ENCODE results near the gene HIGD2A. TPM values are rescaled to one million over a fixed set of nuclear protein-coding genes. Genes with fewer than 3 reads are reported as not detected.

The HIGD2A gene
- total and polyA plus RNA-seq, 2 experiments from 2014 or later: 67.7 to 194 TPM

- no peak overlapping the region for H3K27ac Mint-ChIP-seq
- Histone ChIP-seq H3K4me2 (no peak overlapping the region), H3K27me3 (ENCODE audit: insufficient read depth) (no peaks in the 10 kb centered on the region), H4K20me1 (replicated peaks; ENCODE audit: insufficient read depth) (peaks cover 21% of the 10 kb centered on the region), H3K36me3 (ENCODE audit: insufficient read depth) (peaks cover 27% of the 10 kb centered on the region), H3K4me1 (ENCODE audit: insufficient read depth) (peaks cover 9% of the 10 kb centered on the region; the same call in 1 of the 2 replicates), H3K4me3 (peak overlapping the region; percentile 67), H3K79me2 (replicated peaks; ENCODE audit: insufficient read depth) (peaks cover 33% of the 10 kb centered on the region), H3F3A (replicated peaks; ENCODE audit: low read depth) (peaks cover 18% of the 10 kb centered on the region; the same call in 1 of the 2 replicates), H3K9me2 (ENCODE audit: insufficient read depth) (no peaks in the 10 kb centered on the region), H2AFZ (no peak overlapping the region), H3K27ac (ENCODE audit: low read depth) (no peak overlapping the region)
- TF ChIP-seq ZNF114 (CRISPR knock-in tag; IDR thresholded peaks at IDR 0.05): no peak
- TF ChIP-seq REST (IDR thresholded peaks at IDR 0.05; ENCODE audit: unreplicated experiment): no peak
- TF ChIP-seq CTCF (conservative IDR thresholded peaks at IDR 0.05; ENCODE audit: low read depth in 2 of 2): no peak
- no peak for TF ChIP-seq EZH2 (IDR thresholded peaks at IDR 0.05; ENCODE audit: low read depth, unreplicated experiment)
- TF ChIP-seq NANOG (IDR thresholded peaks at IDR 0.05; ENCODE audit: borderline replicate concordance): no peak
- no peak for TF ChIP-seq EZH2phosphoT487 (IDR thresholded peaks at IDR 0.05; ENCODE audit: unreplicated experiment)
- TF ChIP-seq CREB1 (CRISPR knock-in tag; IDR thresholded peaks at IDR 0.05; ENCODE audit: low read depth): no peak
- no peak for TF ChIP-seq ZNF331 (CRISPR knock-in tag; IDR thresholded peaks at IDR 0.05; ENCODE audit: low read depth)
- ATAC-seq: no peak
- H3K27me3 Mint-ChIP-seq (ENCODE audit: insufficient read depth, low read depth, poor library complexity): peaks cover 17% of the 10 kb centered on the region
- H3K9me3 Mint-ChIP-seq: no peaks in the 10 kb centered on the region; the same call in 2 of the 3 replicates
- H3K4me1 Mint-ChIP-seq: peaks cover 16% of the 10 kb centered on the region
- H3K36me3 Mint-ChIP-seq (ENCODE audit: low read depth): peaks cover 71% of the 10 kb centered on the region
- DNase-seq (ENCODE audit: low spot score): no peak
- H3K4me3 Mint-ChIP-seq: peak overlapping the region; percentile 99
These were observed 2.1 kb upstream of the HIGD2A start for GRCh38 chr5:176386491-176386890.

- no peak overlapping the region for H2AFZ ChIP-seq
- H3F3A ChIP-seq (replicated peaks; ENCODE audit: low read depth): peaks cover 18% of the 10 kb centered on the region; the same call in 1 of the 2 replicates
- H3K27ac ChIP-seq (ENCODE audit: low read depth): no peak overlapping the region
- H3K79me2 ChIP-seq (replicated peaks; ENCODE audit: insufficient read depth): peaks cover 33% of the 10 kb centered on the region
- peaks cover 9% of the 10 kb centered on the region; the same call in 1 of the 2 replicates for H3K4me1 ChIP-seq (ENCODE audit: insufficient read depth)
- no peaks in the 10 kb centered on the region for H3K9me2 ChIP-seq (ENCODE audit: insufficient read depth)
- DNase-seq (ENCODE audit: low spot score) (no peak), ATAC-seq (no peak)
- H3K27ac Mint-ChIP-seq: peak overlapping the region; percentile 100
- no peaks in the 10 kb centered on the region; the same call in 2 of the 3 replicates for H3K9me3 Mint-ChIP-seq
- peaks cover 17% of the 10 kb centered on the region for H3K27me3 Mint-ChIP-seq (ENCODE audit: insufficient read depth, low read depth, poor library complexity)
- peak overlapping the region; percentile 67 for H3K4me3 ChIP-seq
- peaks cover 16% of the 10 kb centered on the region for H3K4me1 Mint-ChIP-seq
- peak overlapping the region; percentile 99 for H3K4me3 Mint-ChIP-seq
- no peaks in the 10 kb centered on the region for H3K27me3 ChIP-seq (ENCODE audit: insufficient read depth)
- H3K36me3 ChIP-seq (ENCODE audit: insufficient read depth): peaks cover 27% of the 10 kb centered on the region
- peaks cover 21% of the 10 kb centered on the region for H4K20me1 ChIP-seq (replicated peaks; ENCODE audit: insufficient read depth)
- peaks cover 68% of the 10 kb centered on the region for H3K36me3 Mint-ChIP-seq (ENCODE audit: low read depth)
- peak overlapping the region; percentile 96 for H3K4me2 ChIP-seq
- TF ChIP-seq JUNB (IDR thresholded peaks at IDR 0.05; ENCODE audit: unreplicated experiment): no peak
- TF ChIP-seq ETS1 (IDR thresholded peaks at IDR 0.05): no peak
- TF ChIP-seq NANOG (IDR thresholded peaks at IDR 0.05; ENCODE audit: borderline replicate concordance): no peak
- TF ChIP-seq ZNF331 (CRISPR knock-in tag; IDR thresholded peaks at IDR 0.05; ENCODE audit: low read depth): no peak
- no peak for TF ChIP-seq EZH2phosphoT487 (IDR thresholded peaks at IDR 0.05; ENCODE audit: unreplicated experiment)
- TF ChIP-seq STAT1 (IDR thresholded peaks at IDR 0.05; ENCODE audit: unreplicated experiment): no peak
- TF ChIP-seq POLR2AphosphoS5 (IDR thresholded peaks at IDR 0.05; ENCODE audit: low read depth): no peak
- TF ChIP-seq CTCF (conservative IDR thresholded peaks at IDR 0.05; ENCODE audit: low read depth in 2 of 2): no peak
- TF ChIP-seq EZH2 (IDR thresholded peaks at IDR 0.05; ENCODE audit: low read depth, unreplicated experiment): no peak
These were observed 1.1 kb upstream of the HIGD2A start for GRCh38 chr5:176387384-176387925.

Data from GM23338 (cell line).